ENCODE data around the gene ZNF221. TPM values are rescaled to one million over a fixed set of nuclear protein-coding genes. Genes with fewer than 3 reads are reported as not detected.
"Not testable (repeated sequence)": the region's sequence is repeated elsewhere in the genome, so short reads cannot be mapped to it uniquely, and the experiment has no call there.

The ZNF221 gene
- total and polyA plus RNA-seq, 4 donors = 6.2 to 18.3 (median 13.3) TPM

DNA sequence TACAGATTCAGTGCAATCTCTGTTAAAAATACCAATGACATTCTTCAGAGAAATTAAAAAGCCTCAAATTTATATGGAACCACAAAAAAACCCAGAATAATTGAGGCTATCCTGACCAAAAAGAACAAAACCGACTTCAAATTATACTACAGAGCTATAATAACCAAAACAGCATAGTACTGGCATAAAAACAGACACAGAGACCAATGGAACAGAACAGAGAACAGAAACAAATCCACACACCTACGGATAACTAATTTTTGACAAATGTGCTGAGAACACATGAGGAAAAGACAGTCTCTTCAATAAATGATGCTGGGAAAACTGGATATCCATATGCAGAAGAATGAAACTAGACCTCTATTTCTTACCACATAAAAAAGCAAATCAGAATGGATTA is 1.2 kb upstream of the ZNF221 start:
- not testable (repeated sequence) for H3K9me3 ChIP-seq (ENCODE audit: control insufficient read depth, insufficient read depth, low read length); H3K27me3 ChIP-seq (ENCODE audit: control insufficient read depth, insufficient read depth, low read length); H3K4me1 ChIP-seq (ENCODE audit: control insufficient read depth, insufficient read depth, low read length); H3K4me3 ChIP-seq (ENCODE audit: low read depth, low read length); H3K27ac ChIP-seq (ENCODE audit: low read depth, low read length); H3K36me3 ChIP-seq (ENCODE audit: control insufficient read depth, insufficient read depth, low read length); DNase-seq (ENCODE audit: low read depth in 4 of 6, low spot score in 6 of 6)
- WGBS (ENCODE audit: insufficient coverage) = no CpG with 5 or more reads among the region's 2 CpGs

DNA sequence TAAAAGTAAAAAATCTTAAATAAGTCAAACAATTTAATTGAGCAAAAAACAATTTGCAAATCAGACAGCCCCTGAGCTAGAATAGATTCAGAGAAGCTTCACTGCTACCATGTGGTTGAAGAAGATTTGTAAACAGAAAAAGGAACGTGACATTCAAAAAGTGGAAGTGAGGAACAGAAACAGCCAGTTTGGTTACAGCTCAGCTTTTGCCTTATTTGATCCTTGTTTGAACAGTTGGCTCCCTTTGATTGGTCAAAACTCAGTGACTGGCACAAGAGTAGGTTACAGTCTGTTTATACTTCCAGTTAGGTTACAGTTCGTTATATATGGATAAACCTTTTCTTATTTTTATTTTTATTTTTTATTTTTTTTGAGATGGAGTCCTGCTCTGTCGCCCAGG is 5.8 kb downstream of the ZNF221 start:
- Histone ChIP-seq H3K4me3 (ENCODE audit: low read depth, low read length) (no peak overlapping the region), H3K27ac (ENCODE audit: low read depth, low read length) (no peak overlapping the region), H3K9me3 (ENCODE audit: control insufficient read depth, insufficient read depth, low read length) (peaks cover 13% of the 10 kb centered on the region), H3K36me3 (ENCODE audit: control insufficient read depth, insufficient read depth, low read length) (peaks cover 3% of the 10 kb centered on the region), H3K4me1 (ENCODE audit: control insufficient read depth, insufficient read depth, low read length) (no peaks in the 10 kb centered on the region), H3K27me3 (ENCODE audit: control insufficient read depth, insufficient read depth, low read length) (no peaks in the 10 kb centered on the region)
- WGBS (ENCODE audit: insufficient coverage) = 100% methylated on average over 2 of the region's 3 CpGs
- DNase-seq (ENCODE audit: low read depth in 4 of 6, low spot score in 6 of 6) = no peak

GRCh38 chr19:43957891-43958290 is 6.9 kb downstream of the ZNF221 start:
- no peak overlapping the region for H3K27ac ChIP-seq (ENCODE audit: low read depth, low read length)
- H3K27me3 ChIP-seq (ENCODE audit: control insufficient read depth, insufficient read depth, low read length) = no peaks in the 10 kb centered on the region
- no peak for DNase-seq (ENCODE audit: low read depth in 4 of 6, low spot score in 6 of 6)
- H3K4me1 ChIP-seq (ENCODE audit: control insufficient read depth, insufficient read depth, low read length) = no peaks in the 10 kb centered on the region
- H3K9me3 ChIP-seq (ENCODE audit: control insufficient read depth, insufficient read depth, low read length) = peaks cover 11% of the 10 kb centered on the region
- 96% methylated on average over 3 of the region's 3 CpGs for WGBS (ENCODE audit: insufficient coverage)
- H3K36me3 ChIP-seq (ENCODE audit: control insufficient read depth, insufficient read depth, low read length) = peaks cover 3% of the 10 kb centered on the region
- no peak overlapping the region for H3K4me3 ChIP-seq (ENCODE audit: low read depth, low read length)

GRCh38 chr19:43960411-43960810 is 9.4 kb downstream of the ZNF221 start:
- H3K27me3 ChIP-seq (ENCODE audit: control insufficient read depth, insufficient read depth, low read length) = no peaks in the 10 kb centered on the region
- WGBS (ENCODE audit: insufficient coverage) = 73% methylated on average over 4 of the region's 4 CpGs
- H3K4me1 ChIP-seq (ENCODE audit: control insufficient read depth, insufficient read depth, low read length) = no peaks in the 10 kb centered on the region
- H3K27ac ChIP-seq (ENCODE audit: low read depth, low read length) = no peak overlapping the region
- no peak for DNase-seq (ENCODE audit: low read depth in 4 of 6, low spot score in 6 of 6)
- H3K4me3 ChIP-seq (ENCODE audit: low read depth, low read length) = no peak overlapping the region
- H3K9me3 ChIP-seq (ENCODE audit: control insufficient read depth, insufficient read depth, low read length) = peaks cover 14% of the 10 kb centered on the region
- peaks cover 14% of the 10 kb centered on the region for H3K36me3 ChIP-seq (ENCODE audit: control insufficient read depth, insufficient read depth, low read length)

DNA sequence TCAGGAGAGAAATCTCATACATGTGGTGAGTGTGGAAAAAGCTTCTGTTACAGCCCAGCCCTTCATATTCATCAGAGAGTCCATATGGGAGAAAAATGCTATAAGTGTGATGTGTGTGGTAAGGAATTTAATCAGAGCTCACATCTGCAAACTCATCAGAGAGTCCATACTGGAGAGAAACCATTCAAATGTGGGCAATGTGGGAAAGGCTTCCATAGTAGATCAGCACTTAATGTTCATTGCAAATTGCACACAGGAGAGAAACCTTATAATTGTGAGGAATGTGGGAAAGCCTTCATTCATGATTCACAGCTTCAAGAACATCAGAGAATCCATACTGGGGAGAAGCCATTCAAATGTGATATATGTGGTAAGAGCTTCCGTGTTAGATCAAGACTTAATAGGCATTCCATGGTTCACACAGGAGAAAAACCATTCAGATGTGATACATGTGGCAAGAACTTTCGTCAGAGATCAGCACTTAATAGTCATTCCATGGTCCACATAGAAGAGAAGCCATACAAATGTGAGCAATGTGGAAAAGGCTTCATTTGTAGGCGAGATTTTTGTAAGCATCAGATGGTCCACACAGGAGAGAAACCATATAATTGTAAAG is 15.2 kb downstream of the ZNF221 start:
- Histone ChIP-seq H3K36me3 (ENCODE audit: control insufficient read depth, insufficient read depth, low read length) (peaks cover 55% of the 10 kb centered on the region), H3K9me3 (ENCODE audit: control insufficient read depth, insufficient read depth, low read length) (peaks cover 45% of the 10 kb centered on the region), H3K27ac (ENCODE audit: low read depth, low read length) (no peak overlapping the region), H3K4me3 (ENCODE audit: low read depth, low read length) (no peak overlapping the region), H3K4me1 (ENCODE audit: control insufficient read depth, insufficient read depth, low read length) (no peaks in the 10 kb centered on the region), H3K27me3 (ENCODE audit: control insufficient read depth, insufficient read depth, low read length) (no peaks in the 10 kb centered on the region)
- DNase-seq (ENCODE audit: low read depth in 4 of 6, low spot score in 6 of 6) = no peak
- WGBS (ENCODE audit: insufficient coverage) = 92% methylated on average over 2 of the region's 3 CpGs

DNA sequence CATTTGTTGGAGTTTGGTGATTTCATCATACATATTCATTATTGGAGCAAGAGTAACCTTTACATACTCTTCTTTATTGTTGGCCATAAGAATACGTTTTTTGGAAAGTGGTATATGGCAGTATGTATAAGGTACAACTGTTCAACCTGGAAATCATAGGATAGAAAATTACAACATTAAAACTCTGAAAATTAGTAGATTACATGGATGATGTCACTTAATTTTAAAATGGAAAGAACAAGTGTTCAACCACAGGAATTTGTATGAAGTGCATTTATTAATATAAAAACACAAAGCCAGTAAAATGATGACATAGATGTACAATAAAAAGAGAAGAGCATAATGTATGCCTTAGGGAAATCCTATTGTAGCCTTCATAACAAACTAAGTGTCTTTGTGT is 25.7 kb downstream of the ZNF221 start:
- Histone ChIP-seq H3K4me3 (ENCODE audit: low read depth, low read length) (no peak overlapping the region), H3K36me3 (ENCODE audit: control insufficient read depth, insufficient read depth, low read length) (no peaks in the 10 kb centered on the region), H3K27me3 (ENCODE audit: control insufficient read depth, insufficient read depth, low read length) (no peaks in the 10 kb centered on the region), H3K9me3 (ENCODE audit: control insufficient read depth, insufficient read depth, low read length) (peaks cover 3% of the 10 kb centered on the region), H3K4me1 (ENCODE audit: control insufficient read depth, insufficient read depth, low read length) (no peaks in the 10 kb centered on the region), H3K27ac (ENCODE audit: low read depth, low read length) (no peak overlapping the region)
- DNase-seq (ENCODE audit: low read depth in 4 of 6, low spot score in 6 of 6) = no peak
- WGBS (ENCODE audit: insufficient coverage) = no CpG with 5 or more reads among the region's 1 CpG

DNA sequence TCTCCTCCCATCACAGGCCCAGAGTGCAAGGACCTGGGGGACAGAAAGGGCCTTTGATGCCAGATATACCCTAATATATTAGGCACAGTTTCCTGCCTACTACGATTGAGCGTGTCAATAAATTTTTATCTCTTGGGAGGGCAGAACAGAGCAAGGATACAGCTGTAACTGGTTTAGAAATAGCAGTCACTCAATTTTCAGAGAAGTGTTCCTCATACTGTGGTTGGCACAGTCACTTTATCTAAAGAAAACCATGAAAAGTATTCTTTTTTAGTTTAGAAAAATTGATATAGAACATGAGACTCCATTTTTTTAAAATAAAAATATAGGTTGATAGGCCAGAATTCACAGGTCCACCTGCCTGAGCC is 32.5 kb downstream of the ZNF221 start:
- no peaks in the 10 kb centered on the region for H3K27me3 ChIP-seq (ENCODE audit: control insufficient read depth, insufficient read depth, low read length)
- peaks cover 9% of the 10 kb centered on the region for H3K4me1 ChIP-seq (ENCODE audit: control insufficient read depth, insufficient read depth, low read length)
- H3K36me3 ChIP-seq (ENCODE audit: control insufficient read depth, insufficient read depth, low read length) = no peaks in the 10 kb centered on the region
- DNase-seq (ENCODE audit: low read depth in 4 of 6, low spot score in 6 of 6) = no peak
- H3K27ac ChIP-seq (ENCODE audit: low read depth, low read length) = no peak overlapping the region
- no peaks in the 10 kb centered on the region for H3K9me3 ChIP-seq (ENCODE audit: control insufficient read depth, insufficient read depth, low read length)
- no CpG with 5 or more reads among the region's 2 CpGs for WGBS (ENCODE audit: insufficient coverage)
- peak overlapping the region; percentile 86 for H3K4me3 ChIP-seq (ENCODE audit: low read depth, low read length)

DNA sequence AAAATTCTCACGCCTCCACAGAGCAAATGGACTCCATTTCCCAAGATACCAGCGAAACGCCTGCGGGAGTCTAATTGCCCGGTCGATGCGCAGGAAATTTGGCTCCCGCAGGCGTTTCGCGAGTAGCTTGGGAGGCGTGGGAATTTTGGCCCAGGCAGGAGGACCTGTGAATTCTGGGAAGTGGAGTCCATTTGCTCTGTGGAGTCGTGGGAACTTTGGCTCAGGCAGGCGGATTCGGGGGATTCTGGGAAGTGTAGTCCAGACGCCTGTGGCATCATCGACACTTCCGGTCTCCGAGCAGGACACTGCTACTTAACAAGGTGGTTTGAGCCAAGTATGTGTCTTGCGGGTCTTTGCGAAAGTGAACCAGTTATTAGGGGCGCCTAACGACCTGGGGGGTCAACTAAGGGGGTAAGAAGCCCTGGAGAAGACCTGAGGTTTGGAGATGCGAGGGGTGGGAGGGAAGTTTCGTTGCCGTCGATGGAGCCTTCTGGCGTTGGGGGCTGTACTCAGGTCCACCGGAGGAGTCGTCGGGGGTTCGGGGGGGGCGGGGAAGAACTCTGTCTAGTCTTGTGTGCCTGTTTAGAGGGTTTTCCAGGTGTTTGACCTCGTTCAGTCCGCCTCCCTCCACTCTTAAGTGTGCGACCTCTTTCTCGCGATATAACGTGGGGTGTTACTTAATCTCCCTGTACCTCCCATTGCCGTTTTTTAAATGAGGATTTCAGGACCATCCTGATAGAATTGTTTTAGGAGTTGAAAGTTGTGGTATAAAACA is 33.1 kb downstream of the ZNF221 start, which contains the start of gene ZNF155:
TSS of gene ZNF155 (plus strand) at position 277 of the 775 bp plus-strand sequence. CDS start 4,356 bp downstream, outside the sequence.
- Histone ChIP-seq H3K9me3 (ENCODE audit: control insufficient read depth, insufficient read depth, low read length) (no peaks in the 10 kb centered on the region), H3K4me3 (ENCODE audit: low read depth, low read length) (peak within 1 kb of the TSS; percentile 86), H3K4me1 (ENCODE audit: control insufficient read depth, insufficient read depth, low read length) (peaks cover 9% of the 10 kb centered on the region), H3K27me3 (ENCODE audit: control insufficient read depth, insufficient read depth, low read length) (no peaks in the 10 kb centered on the region), H3K36me3 (ENCODE audit: control insufficient read depth, insufficient read depth, low read length) (peaks cover under 1% of the 10 kb centered on the region), H3K27ac (ENCODE audit: low read depth, low read length) (peak within 1 kb of the TSS; percentile 50)
- 0% methylated on average over 32 of the region's 40 CpGs for WGBS (ENCODE audit: insufficient coverage)
- peak; percentile 92 to 99 (median 96) for DNase-seq (ENCODE audit: low read depth in 4 of 6, low spot score in 6 of 6)

DNA sequence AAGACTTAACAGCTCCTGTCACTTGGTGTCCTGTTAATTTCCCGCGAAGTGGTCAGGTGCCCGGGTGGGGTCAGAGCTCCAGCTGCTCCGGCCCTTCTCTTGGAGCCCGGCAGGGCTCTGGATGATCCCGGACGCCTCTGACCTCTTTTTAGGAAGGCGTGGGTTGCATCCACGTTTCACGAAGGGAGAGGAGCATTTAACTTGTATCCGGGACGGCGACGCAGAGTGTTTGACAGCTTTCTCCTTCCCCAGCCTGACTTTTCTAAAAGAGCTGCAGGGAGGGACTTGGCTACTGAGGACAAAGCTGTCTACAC is 33.6 kb downstream of the ZNF221 start:
- Histone ChIP-seq H3K4me1 (ENCODE audit: control insufficient read depth, insufficient read depth, low read length) (peaks cover 9% of the 10 kb centered on the region), H3K36me3 (ENCODE audit: control insufficient read depth, insufficient read depth, low read length) (peaks cover 6% of the 10 kb centered on the region), H3K4me3 (ENCODE audit: low read depth, low read length) (peak overlapping the region; percentile 86), H3K27ac (ENCODE audit: low read depth, low read length) (no peak overlapping the region), H3K27me3 (ENCODE audit: control insufficient read depth, insufficient read depth, low read length) (no peaks in the 10 kb centered on the region), H3K9me3 (ENCODE audit: control insufficient read depth, insufficient read depth, low read length) (no peaks in the 10 kb centered on the region)
- DNase-seq (ENCODE audit: low read depth in 4 of 6, low spot score in 6 of 6) = no peak
- WGBS (ENCODE audit: insufficient coverage) = under 1% methylated on average over 14 of the region's 14 CpGs
